RPMI7951 (cell line): ENCODE results near the gene CFL2. TPM values are rescaled to one million over a fixed set of nuclear protein-coding genes. Genes with fewer than 3 reads are reported as not detected.

Source experiments
- DNase-seq: peaks from one replicate; pipeline ENCODE4 v3.0.0-alpha.2; 2012; ENCODE audit warnings: low read depth
- total RNA-seq: library from RNA; depleted of rRNA; stranded (reverse); fragments of >200 nt; shearing (Covaris generic); gene quantifications from 2 replicates; pipeline ENCODE4 v1.2.3, GENCODE V29; 2014

CFL2 gene
- total RNA-seq, 1 experiment from 2014 or later, result 128 TPM

- no peak for DNase-seq
Observed at GRCh38 chr14:34711796-34712712, 2.3 kb downstream of the CFL2 start.

GRCh38 chr14:34711169-34711568, 3.2 kb downstream of the CFL2 start:
- DNase-seq, result peak; percentile 87

DNA sequence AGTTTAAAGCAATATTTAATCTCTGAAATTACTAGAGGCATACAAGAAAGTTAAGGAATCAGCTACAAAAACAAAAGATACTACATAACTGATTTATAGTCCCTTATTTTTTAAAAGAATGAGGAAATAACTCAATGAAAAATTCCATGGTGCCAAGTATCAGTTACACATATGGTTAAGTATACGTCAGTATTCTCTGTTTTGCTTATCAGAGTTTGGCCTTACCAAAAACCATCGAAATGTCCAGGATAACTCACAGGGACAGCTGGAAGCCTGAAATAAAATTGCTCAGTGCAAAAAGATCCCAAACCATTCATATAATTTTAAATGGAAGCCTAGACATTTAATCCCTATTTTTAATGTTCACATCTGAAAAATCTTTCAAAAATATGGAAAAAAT, 3.6 kb downstream of the CFL2 start:
- DNase-seq, result no peak

DNA sequence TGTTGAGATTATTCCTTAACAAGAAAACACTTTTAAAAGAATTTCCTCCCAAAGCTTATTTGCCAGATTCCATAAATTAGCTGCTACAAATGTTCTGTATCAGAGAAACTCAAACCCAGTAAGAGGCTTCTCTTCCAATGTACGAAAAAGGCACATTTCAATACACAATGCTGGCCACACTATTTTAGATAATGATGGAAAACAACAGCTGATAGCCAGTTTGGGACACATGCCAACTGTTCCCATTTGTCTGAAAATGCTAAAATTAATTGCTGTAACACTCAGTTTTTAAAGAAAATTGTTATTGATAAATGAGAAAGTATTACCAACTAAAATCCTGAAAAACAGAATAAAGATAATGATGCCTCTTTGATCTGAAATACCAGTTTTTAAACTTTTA, 4.4 kb downstream of the CFL2 start:
- no peak for DNase-seq

GRCh38 chr14:34707722-34708121, 6.7 kb downstream of the CFL2 start:
- no peak for DNase-seq

GRCh38 chr14:34701808-34702207, 12.6 kb downstream of the CFL2 start:
- DNase-seq, result no peak

- DNase-seq, result no peak
Observed at GRCh38 chr14:34700622-34701130, 13.7 kb downstream of the CFL2 start.

DNA sequence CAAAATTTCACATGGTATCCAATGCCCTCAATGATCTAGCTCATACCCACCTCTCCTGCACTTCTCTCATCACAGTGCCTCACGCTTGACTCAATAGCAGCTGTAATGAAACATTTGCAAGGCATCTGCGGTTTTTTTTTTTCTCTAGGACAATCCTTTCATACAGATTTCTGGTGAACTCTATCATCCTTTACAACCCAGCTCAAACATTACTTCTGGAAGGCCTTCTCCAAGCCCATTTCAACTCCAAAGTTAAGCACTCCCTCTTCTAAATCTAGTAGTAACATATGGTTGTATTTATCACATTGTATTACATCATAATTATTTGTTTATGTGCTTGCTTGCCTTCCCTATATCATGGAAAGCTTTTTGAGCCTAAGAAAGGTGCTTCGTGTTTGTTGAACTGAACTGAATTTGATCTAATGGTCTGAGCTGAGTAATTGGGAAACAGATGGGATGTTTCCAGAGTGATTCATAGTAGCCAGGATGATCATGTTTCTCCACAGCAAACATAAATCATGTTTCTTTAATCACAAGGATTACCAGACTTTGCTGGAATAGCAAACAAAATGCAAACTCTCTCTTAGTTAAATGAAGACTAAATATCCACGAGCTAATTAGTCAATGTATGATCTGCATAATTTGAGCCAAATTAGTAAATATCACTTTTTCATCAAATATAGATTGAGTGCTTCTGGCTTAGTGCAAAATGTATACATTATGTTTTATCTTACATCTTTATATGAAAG, 14.3 kb downstream of the CFL2 start:
- peak; percentile 90 for DNase-seq

DNA sequence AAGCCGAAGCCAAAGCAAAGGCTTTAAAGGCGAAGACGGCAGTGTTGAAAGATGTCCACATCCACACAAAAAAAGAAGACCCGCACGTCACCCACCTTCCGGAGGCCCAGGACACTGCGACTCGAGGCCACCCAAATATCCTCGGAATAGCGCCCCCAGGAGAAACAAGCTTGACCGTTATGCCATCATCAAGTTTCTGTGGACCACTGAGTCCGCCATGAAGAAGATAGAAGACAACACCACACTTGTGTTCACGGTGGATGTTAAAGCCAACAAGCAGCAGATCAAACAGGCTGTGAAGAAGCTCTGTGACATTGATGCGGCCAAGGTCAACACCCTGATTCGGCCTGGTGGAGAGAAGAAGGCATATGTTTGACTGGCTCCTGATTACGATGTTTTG, 20.2 kb downstream of the CFL2 start:
- peak; percentile 38 for DNase-seq

DNA sequence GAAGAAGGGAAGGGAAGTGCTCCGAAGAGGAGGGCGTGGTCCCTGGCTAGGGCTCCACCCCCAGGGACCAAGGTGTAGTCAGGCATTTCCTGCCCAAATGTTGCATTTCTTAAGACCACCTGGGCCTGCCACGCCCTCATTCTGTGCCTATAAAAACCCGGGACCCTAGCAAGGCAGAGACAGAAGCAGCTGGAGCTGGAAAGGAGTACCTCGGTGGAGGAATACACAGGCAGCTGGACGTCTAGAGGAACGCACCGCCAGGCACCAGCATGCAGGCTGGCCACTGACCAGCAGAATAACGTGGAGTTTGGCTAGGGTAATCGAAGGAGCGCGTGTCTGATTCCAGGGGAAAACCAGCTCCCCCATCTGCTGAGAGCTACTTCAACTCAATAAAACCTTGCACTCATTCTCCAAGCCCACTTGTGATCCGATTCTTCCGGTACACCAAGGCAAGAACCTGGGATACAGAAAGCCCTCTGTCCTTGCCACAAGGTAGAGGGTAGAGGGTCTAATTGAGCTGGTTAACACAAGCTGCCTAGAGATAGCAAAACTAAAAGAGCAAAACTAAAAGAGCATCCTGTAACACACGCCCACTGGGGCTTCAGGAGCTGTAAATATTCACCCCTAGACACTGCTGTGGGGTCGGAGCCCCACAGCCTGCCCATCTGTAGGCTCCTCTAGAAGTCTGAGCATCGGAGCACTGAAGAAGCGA, 21.0 kb downstream of the CFL2 start:
- peak; percentile 75 for DNase-seq

GRCh38 chr14:34692898-34693227, 21.5 kb downstream of the CFL2 start:
- no peak for DNase-seq

GRCh38 chr14:34692348-34692747, 22.0 kb downstream of the CFL2 start:
- DNase-seq, result no peak

DNA sequence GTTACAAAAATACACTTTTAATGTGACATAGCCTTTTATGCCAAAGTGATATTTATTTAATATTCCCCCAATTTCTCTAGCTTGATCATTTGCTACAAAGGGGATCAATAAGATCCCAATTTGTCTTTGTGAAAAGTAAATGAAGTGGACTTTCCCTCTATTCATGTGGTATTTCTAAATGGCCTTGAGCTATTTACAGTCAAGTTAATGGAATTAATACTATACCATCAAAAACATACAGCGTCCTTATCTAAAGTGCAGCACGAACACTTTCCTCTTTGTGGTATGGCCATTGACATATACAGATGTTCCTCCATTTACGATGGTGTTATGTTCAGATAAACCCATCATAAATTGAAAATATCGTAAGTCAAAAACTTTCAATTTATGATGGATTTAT, 23.2 kb downstream of the CFL2 start:
- no peak for DNase-seq

- no peak for DNase-seq
Observed at GRCh38 chr14:34688470-34689206, 25.8 kb downstream of the CFL2 start.

- no peak for DNase-seq
Observed at GRCh38 chr14:34685819-34686428, 28.5 kb downstream of the CFL2 start.

GRCh38 chr14:34684578-34684977, 29.8 kb downstream of the CFL2 start:
- no peak for DNase-seq

DNA sequence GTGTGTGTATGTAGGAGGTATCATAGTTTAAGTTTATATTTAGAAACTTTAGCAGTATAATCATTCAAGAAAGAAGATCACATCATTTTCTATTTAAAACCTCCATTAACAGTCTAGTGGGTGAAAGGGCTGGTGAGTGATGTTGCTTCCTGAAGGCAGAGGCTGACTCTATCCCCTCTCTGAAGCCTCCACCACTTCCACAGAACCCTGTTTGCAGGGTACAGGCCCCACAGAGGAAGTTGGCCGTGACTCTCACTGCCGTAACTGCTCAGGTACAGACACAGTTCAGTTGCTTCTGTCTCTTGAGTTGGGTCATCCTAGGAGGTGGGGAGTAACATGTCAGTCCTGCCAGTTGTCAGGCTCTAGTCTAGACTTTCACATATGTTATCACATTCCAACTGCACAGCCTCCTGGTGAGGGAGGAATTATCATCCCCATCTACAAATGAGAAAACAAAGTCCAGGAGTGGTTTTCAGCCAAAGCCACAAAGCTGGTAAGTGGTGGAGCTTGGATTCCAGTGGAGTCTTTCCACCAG, 31.5 kb downstream of the CFL2 start:
- peak; percentile 16 for DNase-seq

DNA sequence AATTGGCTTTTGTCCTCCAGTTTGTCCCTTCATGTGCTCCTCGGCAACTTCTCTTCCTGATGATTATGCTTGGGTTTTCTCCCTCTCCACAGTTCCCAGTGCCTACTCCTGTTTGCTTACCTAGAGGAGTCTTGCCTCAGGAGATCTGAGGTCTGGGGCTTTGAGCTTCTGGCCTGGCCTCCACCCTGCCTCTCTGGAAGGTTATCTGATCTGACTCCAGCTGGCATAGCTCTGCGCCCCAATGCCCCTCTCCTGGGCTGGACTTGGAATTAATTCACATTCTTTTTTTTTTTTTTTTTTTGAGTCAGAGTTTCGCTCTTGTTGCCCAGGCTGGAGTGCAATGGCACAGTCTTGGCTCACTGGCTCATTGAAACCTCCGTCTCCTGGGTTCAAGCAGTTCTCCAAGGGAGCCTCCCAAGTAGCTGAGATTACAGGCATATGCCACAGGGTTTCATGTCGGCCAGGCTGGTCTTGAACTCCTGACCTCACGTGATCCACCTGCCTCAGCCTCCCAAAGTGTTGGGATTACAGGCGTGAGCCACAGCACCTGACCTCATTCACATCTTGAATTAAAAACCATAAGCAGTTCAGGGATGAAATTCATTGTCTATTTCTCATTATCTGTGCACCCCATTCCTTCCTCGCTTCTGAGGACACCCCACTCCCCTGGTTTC, 33.5 kb downstream of the CFL2 start:
- no peak for DNase-seq

GRCh38 chr14:34678735-34679134, 35.7 kb downstream of the CFL2 start:
- DNase-seq, result no peak

- no peak for DNase-seq
Observed at GRCh38 chr14:34678306-34678705, 36.1 kb downstream of the CFL2 start.
